ENCODE data around the gene TLCD2. TPM values are rescaled to one million over a fixed set of nuclear protein-coding genes. Genes with fewer than 3 reads are reported as not detected.

Gene TLCD2
- total RNA-seq, 1 donor: 4.7 TPM

DNA sequence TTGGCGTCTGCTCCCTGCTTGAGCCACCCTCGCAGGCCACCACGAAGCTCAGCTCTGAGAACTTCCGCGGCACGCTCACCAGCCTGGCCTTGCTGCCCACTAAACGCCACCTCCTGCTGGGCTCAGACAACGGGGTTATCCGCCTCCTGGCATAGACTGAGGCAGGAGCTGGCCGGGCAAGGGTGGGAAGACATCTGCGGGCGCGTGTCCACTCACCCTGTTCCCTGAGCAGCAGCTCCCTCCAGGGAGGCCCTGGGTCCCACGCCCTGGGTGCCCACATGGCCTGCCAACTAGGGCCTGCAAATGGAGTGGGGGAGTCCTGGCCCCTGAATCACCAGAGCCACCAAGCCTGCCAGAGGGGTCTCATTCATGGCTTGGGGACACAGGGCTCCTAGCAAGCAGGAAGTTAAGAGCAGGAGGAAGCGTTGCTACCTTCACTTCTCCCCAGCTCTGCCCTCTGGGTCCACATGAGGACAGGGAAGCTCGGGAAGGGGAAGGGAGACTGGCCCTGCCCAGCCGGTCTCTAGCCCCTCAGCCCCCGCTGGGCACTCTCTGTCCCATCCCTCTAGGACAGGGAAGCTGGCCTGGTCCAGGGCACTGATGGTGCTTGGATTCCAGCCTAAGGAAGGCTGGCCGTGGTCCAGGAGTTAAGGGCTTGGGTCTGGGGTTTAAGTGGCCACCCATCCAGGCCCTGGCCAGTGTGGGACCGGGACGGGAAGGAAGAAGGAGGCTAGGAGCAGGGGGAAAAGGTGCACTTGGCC is 27.5 kb upstream of the TLCD2 start:
- Histone ChIP-seq H2AFZ (ENCODE audit: low read length) (no peak overlapping the region), H3K36me3 (ENCODE audit: insufficient read depth, low read length) (peaks cover 17% of the 10 kb centered on the region), H3K27me3 (ENCODE audit: insufficient read depth, low read length) (no peaks in the 10 kb centered on the region), H3K4me3 (ENCODE audit: insufficient read depth, low read length) (no peak overlapping the region), H4K20me1 (ENCODE audit: insufficient read depth, low read length) (no peaks in the 10 kb centered on the region), H3K4me1 (ENCODE audit: insufficient read depth, low read length) (peaks cover 7% of the 10 kb centered on the region), H3K4me2 (ENCODE audit: insufficient read depth, low read length) (no peak overlapping the region), H3K9me3 (ENCODE audit: low read depth, low read length) (no peaks in the 10 kb centered on the region), H3K79me2 (ENCODE audit: insufficient read depth, low read length) (no peaks in the 10 kb centered on the region), H3K27ac (ENCODE audit: low read depth, low read length) (no peak overlapping the region)
- no peak for DNase-seq (ENCODE audit: insufficient read length, low spot score, missing footprints)
- TF ChIP-seq, protein P1, sequence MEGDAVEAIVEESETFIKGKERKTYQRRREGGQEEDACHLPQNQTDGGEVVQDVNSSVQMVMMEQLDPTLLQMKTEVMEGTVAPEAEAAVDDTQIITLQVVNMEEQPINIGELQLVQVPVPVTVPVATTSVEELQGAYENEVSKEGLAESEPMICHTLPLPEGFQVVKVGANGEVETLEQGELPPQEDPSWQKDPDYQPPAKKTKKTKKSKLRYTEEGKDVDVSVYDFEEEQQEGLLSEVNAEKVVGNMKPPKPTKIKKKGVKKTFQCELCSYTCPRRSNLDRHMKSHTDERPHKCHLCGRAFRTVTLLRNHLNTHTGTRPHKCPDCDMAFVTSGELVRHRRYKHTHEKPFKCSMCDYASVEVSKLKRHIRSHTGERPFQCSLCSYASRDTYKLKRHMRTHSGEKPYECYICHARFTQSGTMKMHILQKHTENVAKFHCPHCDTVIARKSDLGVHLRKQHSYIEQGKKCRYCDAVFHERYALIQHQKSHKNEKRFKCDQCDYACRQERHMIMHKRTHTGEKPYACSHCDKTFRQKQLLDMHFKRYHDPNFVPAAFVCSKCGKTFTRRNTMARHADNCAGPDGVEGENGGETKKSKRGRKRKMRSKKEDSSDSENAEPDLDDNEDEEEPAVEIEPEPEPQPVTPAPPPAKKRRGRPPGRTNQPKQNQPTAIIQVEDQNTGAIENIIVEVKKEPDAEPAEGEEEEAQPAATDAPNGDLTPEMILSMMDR (IDR thresholded peaks at IDR 0.05; ENCODE audit: extremely low read depth, low read depth, low read length): no peak

DNA sequence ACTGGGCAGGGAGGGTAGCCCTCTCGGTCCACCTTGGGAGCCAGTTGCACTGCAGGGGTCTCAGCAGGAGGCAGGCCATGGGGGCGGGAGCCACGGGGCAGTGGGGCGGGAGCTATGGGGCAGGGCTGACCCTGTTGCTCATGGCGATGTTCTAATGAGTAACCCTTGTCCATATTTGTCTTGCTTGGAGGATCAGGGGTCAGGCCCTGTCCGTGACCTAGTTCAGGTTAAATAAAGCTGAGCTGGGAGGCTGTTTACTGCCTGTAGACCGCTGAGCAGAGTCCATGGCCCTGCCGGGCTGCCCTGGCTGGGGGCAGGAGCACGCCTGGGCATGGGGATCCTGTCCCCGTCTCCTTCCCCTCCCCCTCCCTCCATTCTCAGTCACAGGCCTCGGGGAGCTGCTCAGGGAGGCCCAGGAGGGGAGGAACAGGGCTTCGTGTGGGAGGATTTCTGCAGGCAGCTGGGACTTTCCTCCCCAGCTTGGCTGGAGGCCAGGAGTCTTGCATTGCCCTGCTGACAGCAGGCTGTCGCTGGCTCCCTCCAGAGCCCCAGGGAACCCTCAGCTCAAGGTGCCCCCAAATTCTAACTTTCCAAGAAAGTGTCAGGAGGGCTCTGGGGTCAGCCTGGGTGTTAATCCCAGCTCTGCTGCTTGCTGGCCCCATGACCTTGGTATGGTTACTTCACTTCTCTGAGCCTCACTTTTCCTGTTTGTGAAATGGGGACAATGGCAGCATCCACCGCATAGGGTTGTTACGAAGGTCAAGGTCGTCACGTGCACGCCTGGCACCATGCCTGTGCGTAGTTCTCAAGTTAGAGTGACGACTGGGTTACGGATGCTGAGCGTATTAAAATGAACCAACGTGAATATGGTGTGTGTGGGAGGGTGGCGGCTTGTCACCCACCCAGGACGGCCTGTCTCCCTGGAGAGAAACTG is 26.4 kb upstream of the TLCD2 start:
- Histone ChIP-seq H3K27me3 (ENCODE audit: insufficient read depth, low read length) (no peaks in the 10 kb centered on the region), H3K79me2 (ENCODE audit: insufficient read depth, low read length) (no peaks in the 10 kb centered on the region), H3K36me3 (ENCODE audit: insufficient read depth, low read length) (peaks cover 18% of the 10 kb centered on the region), H2AFZ (ENCODE audit: low read length) (no peak overlapping the region), H3K27ac (ENCODE audit: low read depth, low read length) (no peak overlapping the region), H3K9me3 (ENCODE audit: low read depth, low read length) (no peaks in the 10 kb centered on the region), H3K4me2 (ENCODE audit: insufficient read depth, low read length) (no peak overlapping the region), H3K4me1 (ENCODE audit: insufficient read depth, low read length) (peaks cover 7% of the 10 kb centered on the region), H3K4me3 (ENCODE audit: insufficient read depth, low read length) (no peak overlapping the region), H4K20me1 (ENCODE audit: insufficient read depth, low read length) (no peaks in the 10 kb centered on the region)
- TF ChIP-seq, protein P1 (IDR thresholded peaks at IDR 0.05; ENCODE audit: extremely low read depth, low read depth, low read length): no peak
- peak; percentile 97 for DNase-seq (ENCODE audit: insufficient read length, low spot score, missing footprints)

DNA sequence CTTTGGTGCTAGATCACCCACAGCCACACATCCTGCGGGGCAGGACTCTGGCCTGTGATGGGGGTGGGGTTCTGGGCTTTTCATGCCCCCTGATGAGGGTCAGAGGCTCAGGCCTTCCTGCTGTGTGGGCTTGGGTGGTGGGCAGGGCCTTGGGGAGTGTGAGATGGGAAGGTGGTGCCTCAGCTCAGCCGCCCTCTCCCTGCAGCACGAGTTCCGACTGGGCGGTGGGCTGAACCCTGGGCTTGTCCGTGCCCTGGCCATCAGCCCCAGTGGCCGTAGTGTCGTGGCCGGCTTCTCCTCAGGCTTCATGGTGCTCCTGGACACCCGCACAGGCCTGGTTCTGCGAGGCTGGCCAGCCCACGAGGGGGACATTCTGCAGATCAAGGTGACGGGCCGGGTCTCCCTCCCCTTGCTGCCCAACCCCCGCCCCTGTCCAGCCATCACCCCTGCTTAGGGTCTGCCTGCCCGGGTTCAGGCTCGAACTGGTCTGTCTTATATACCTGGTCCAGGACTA is 25.7 kb upstream of the TLCD2 start:
- Histone ChIP-seq H3K4me2 (ENCODE audit: insufficient read depth, low read length) (no peak overlapping the region), H3K27me3 (ENCODE audit: insufficient read depth, low read length) (no peaks in the 10 kb centered on the region), H3K27ac (ENCODE audit: low read depth, low read length) (no peak overlapping the region), H3K9me3 (ENCODE audit: low read depth, low read length) (no peaks in the 10 kb centered on the region), H3K79me2 (ENCODE audit: insufficient read depth, low read length) (peaks cover 4% of the 10 kb centered on the region), H2AFZ (ENCODE audit: low read length) (no peak overlapping the region), H3K4me1 (ENCODE audit: insufficient read depth, low read length) (peaks cover 7% of the 10 kb centered on the region), H3K4me3 (ENCODE audit: insufficient read depth, low read length) (no peak overlapping the region), H3K36me3 (ENCODE audit: insufficient read depth, low read length) (peaks cover 23% of the 10 kb centered on the region), H4K20me1 (ENCODE audit: insufficient read depth, low read length) (no peaks in the 10 kb centered on the region)
- no peak for DNase-seq (ENCODE audit: insufficient read length, low spot score, missing footprints)
- TF ChIP-seq, protein P1 (IDR thresholded peaks at IDR 0.05; ENCODE audit: extremely low read depth, low read depth, low read length): no peak

DNA sequence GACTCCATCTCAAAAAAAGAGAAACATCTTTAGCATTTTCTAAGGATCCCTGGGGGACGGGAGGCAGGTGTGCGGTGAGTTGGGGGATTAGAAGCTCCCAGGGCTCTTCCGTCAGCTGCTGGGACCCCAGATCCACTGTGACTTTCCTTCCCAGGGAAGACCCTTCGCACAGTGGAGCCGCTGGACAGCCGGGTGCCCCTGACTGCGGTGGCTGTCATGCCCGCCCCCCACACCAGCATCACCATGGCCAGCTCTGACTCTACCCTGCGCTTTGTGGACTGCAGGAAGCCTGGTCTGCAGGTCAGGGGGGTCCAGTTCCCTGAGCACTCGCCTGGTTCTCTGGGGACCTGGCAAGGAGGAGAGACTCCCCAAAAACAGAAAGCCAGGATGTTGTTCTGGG is 25.2 kb upstream of the TLCD2 start:
- Histone ChIP-seq H3K4me1 (ENCODE audit: insufficient read depth, low read length) (peaks cover 7% of the 10 kb centered on the region), H3K36me3 (ENCODE audit: insufficient read depth, low read length) (peaks cover 23% of the 10 kb centered on the region), H2AFZ (ENCODE audit: low read length) (no peak overlapping the region), H3K27me3 (ENCODE audit: insufficient read depth, low read length) (no peaks in the 10 kb centered on the region), H3K79me2 (ENCODE audit: insufficient read depth, low read length) (peaks cover 7% of the 10 kb centered on the region), H3K4me2 (ENCODE audit: insufficient read depth, low read length) (no peak overlapping the region), H4K20me1 (ENCODE audit: insufficient read depth, low read length) (no peaks in the 10 kb centered on the region), H3K9me3 (ENCODE audit: low read depth, low read length) (no peaks in the 10 kb centered on the region), H3K27ac (ENCODE audit: low read depth, low read length) (no peak overlapping the region), H3K4me3 (ENCODE audit: insufficient read depth, low read length) (no peak overlapping the region)
- TF ChIP-seq, protein P1 (IDR thresholded peaks at IDR 0.05; ENCODE audit: extremely low read depth, low read depth, low read length): no peak
- no peak for DNase-seq (ENCODE audit: insufficient read length, low spot score, missing footprints)
